GM23248 (cell line): ENCODE measurements around the gene GORASP1.

Source experiments
- EZH2 ChIP-seq: fragments of 200-600 bp; sonication (generic); IDR thresholded peaks from 2 replicates; pipeline ENCODE4 v1.6.1; 2018; ENCODE audit warnings: antibody characterized with exemption, mild to moderate bottlenecking; ENCODE audit not compliant: insufficient read depth, poor library complexity, severe bottlenecking
- EZH2phosphoT487 ChIP-seq: fragments of 200-600 bp; sonication (generic); IDR thresholded peaks from 2 replicates; pipeline ENCODE4 v1.6.1; 2018; ENCODE audit warnings: antibody characterized with exemption, moderate library complexity, mild to moderate bottlenecking, low read depth; ENCODE audit not compliant: insufficient read depth

GRCh38 chr3:39141171-39141995 lies 34.0 kb upstream of the GORASP1 start:
- TF ChIP-seq EZH2 (no peak), EZH2phosphoT487 (no peak)
